Liver (tissue), 9 donors: Measurements from ENCODE around the gene ZKSCAN8. TPM values are rescaled to one million over a fixed set of nuclear protein-coding genes. Genes with fewer than 3 reads are reported as not detected.

Experiments used
- DNase-seq: peaks from one replicate; pipeline ENCODE4 v3.0.0-alpha.2; 2017; ENCODE audit warnings: low spot score
- H3K27ac ChIP-seq, 2 donors: one replicate each; pipeline ENCODE4 v1.7.0; 2013; ENCODE audit warnings: inconsistent platforms in 2 of 2, low read length in 2 of 2, control low read depth in 1 of 2, low read depth in 1 of 2, mild to moderate bottlenecking in 1 of 2
- H3K27me3 ChIP-seq, 4 donors: one replicate each; pipeline versions ENCODE4 v1.6.1 to v1.7.0; 2013; ENCODE audit warnings: low read length in 3 of 4, inconsistent platforms in 1 of 4, mild to moderate bottlenecking in 1 of 4, moderate library complexity in 1 of 4; ENCODE audit not compliant: control insufficient read depth in 4 of 4, insufficient read depth in 4 of 4
- H3K36me3 ChIP-seq, 4 donors: one replicate each; pipeline versions ENCODE4 v1.6.1 to v1.7.0; 2013; ENCODE audit warnings: low read length in 3 of 4, mild to moderate bottlenecking in 3 of 4, low read depth in 1 of 4, moderate library complexity in 1 of 4; ENCODE audit not compliant: control insufficient read depth in 4 of 4, insufficient read depth in 3 of 4
- H3K4me1 ChIP-seq, 4 donors: one replicate each; pipeline versions ENCODE4 v1.6.1 to v1.7.0; 2013; ENCODE audit warnings: low read length in 3 of 4, mild to moderate bottlenecking in 3 of 4, moderate library complexity in 1 of 4; ENCODE audit not compliant: control insufficient read depth in 4 of 4, insufficient read depth in 4 of 4
- H3K4me3 ChIP-seq, 3 donors: one replicate each; pipeline versions ENCODE4 v1.6.1 to v1.7.0; 2013; ENCODE audit warnings: low read length in 3 of 3, control low read depth in 1 of 3, low read depth in 1 of 3, mild to moderate bottlenecking in 1 of 3
- H3K9ac ChIP-seq, 2 donors: one replicate each; pipeline ENCODE4 v1.7.0; 2013; ENCODE audit warnings: low read length in 2 of 2, mild to moderate bottlenecking in 2 of 2, moderate library complexity in 2 of 2, control low read depth in 1 of 2, low read depth in 1 of 2
- H3K9me3 ChIP-seq, 4 donors: one replicate each; pipeline versions ENCODE4 v1.6.1 to v1.7.0; 2013; ENCODE audit warnings: low read length in 3 of 4; ENCODE audit not compliant: control insufficient read depth in 4 of 4
- EGR1 ChIP-seq, 2 donors: IDR thresholded peaks; 2 replicates each; pipeline ENCODE4 v1.6.1; 2016 to 2018; ENCODE audit warnings: antibody characterized with exemption in 2 of 2, low read depth in 2 of 2
- FOXA1 ChIP-seq: IDR thresholded peaks from 2 replicates; pipeline ENCODE4 v1.6.1; 2016; ENCODE audit warnings: antibody characterized with exemption
- FOXA2 ChIP-seq: IDR thresholded peaks from 2 replicates; pipeline ENCODE4 v1.6.1; 2016; ENCODE audit warnings: antibody characterized with exemption
- GABPA ChIP-seq, 2 donors: IDR thresholded peaks in 1 of 2; conservative IDR thresholded peaks in 1 of 2; 2 replicates each; pipeline ENCODE4 v1.6.1; 2016; ENCODE audit warnings: antibody characterized with exemption in 2 of 2, mild to moderate bottlenecking in 1 of 2, moderate library complexity in 1 of 2
- HNF4A ChIP-seq, 2 donors: conservative IDR thresholded peaks; 2 replicates each; pipeline ENCODE4 v1.6.1; 2016; ENCODE audit warnings: antibody characterized with exemption in 2 of 2, mild to moderate bottlenecking in 2 of 2
- HNF4G ChIP-seq: IDR thresholded peaks from 2 replicates; pipeline ENCODE4 v1.6.1; 2016; ENCODE audit warnings: antibody characterized with exemption
- JUND ChIP-seq, 2 donors: IDR thresholded peaks; 2 replicates each; pipeline ENCODE4 v1.6.1; 2016; ENCODE audit warnings: antibody characterized with exemption in 2 of 2
- NR2F2 ChIP-seq: IDR thresholded peaks from 2 replicates; pipeline ENCODE4 v1.6.1; 2016; ENCODE audit warnings: antibody characterized with exemption
- RXRA ChIP-seq, 2 donors: IDR thresholded peaks; 2 replicates each; pipeline ENCODE4 v1.6.1; 2017 to 2018; ENCODE audit warnings: antibody characterized with exemption in 2 of 2, mild to moderate bottlenecking in 1 of 2
- SP1 ChIP-seq: IDR thresholded peaks from 2 replicates; pipeline ENCODE4 v1.6.1; 2018; ENCODE audit warnings: antibody characterized with exemption, mild to moderate bottlenecking
- TAF1 ChIP-seq: conservative IDR thresholded peaks from 2 replicates; pipeline ENCODE4 v1.6.1; 2016; ENCODE audit warnings: antibody characterized with exemption, mild to moderate bottlenecking
- YY1 ChIP-seq: IDR thresholded peaks from 2 replicates; pipeline ENCODE4 v1.6.1; 2016; ENCODE audit warnings: antibody characterized with exemption, mild to moderate bottlenecking
- WGBS: extraction: QIAGEN DNeasy Blood & Tissue Kit; methylation state at CpG from one replicate; pipeline ENCODE4 v1.1.7; 2013; 5-methylcytosine and 5-hydroxymethylcytosine counted together
- polyA plus RNA-seq, 2 donors: library from polyadenylated mRNA; stranded (reverse) in 1 of 2; unstranded in 1 of 2; fragments of 200-250 nt in 1 of 2; fragments of >200 nt in 1 of 2; fragmentation: Nextera tagmentation in 1 of 2; extraction: Ambion mirVana in 1 of 2; gene quantifications; one replicate each; pipeline versions ENCODE4 v1.2.1 to v1.2.3, GENCODE V29; 2013 to 2015
- total RNA-seq, 2 donors: library from RNA; depleted of rRNA; stranded (reverse); fragments of >200 nt; gene quantifications; one replicate each; pipeline ENCODE4 v1.2.3, GENCODE V29; 2014
- TF ChIP-seq, protein P1 (sequence below): IDR thresholded peaks from 2 replicates; pipeline ENCODE4 v1.6.1; 2016; ENCODE audit warnings: antibody characterized with exemption
- TF ChIP-seq, protein P2 (sequence below): IDR thresholded peaks from 2 replicates; pipeline ENCODE4 v1.6.1; 2016; ENCODE audit warnings: antibody characterized with exemption
- TF ChIP-seq, protein P3 (sequence below): IDR thresholded peaks from 2 replicates; pipeline ENCODE4 v1.6.1; 2016; ENCODE audit warnings: antibody characterized with exemption, mild to moderate bottlenecking
- TF ChIP-seq, protein P4 (sequence below): fragments of 150-350 bp; IDR thresholded peaks from 2 replicates; pipeline ENCODE4 v1.5.1; 2017; ENCODE audit warnings: improper control_type of control experiment, low read depth, low read length; ENCODE audit not compliant: missing input control
- donor health status: healthy.
- donor health status: healthy.
- donor health status: healthy.
- donor health status: healthy.
- donor health status: healthy.

The ZKSCAN8 gene
- total and polyA plus RNA-seq, 4 donors: 2.4 to 13.4 (median 6.8) TPM

DNA sequence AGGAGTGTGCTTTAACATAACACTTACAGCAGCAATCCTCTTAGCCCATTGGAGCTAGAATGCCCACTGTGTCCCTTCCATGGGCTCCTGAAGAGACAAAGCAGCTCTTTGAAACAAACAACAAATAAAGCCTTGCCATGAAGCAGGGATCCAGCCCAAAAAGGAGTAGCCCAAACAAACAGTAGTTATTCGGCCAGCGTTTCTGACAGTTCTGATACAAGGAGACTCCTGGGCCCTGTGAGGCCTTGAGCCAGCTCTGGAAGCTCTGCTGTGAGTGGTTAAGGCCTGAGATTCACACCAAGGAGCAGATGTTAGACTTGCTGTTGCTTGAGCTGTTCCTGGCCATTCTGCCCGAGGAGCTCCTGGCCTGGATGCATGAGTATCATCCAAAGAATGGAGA lies 34.2 kb upstream of the ZKSCAN8 start:
- peaks cover 0 to 1% (median 0%) of the 10 kb centered on the region in 4 donors for H3K36me3 ChIP-seq
- no peak overlapping the region for H3K4me3 ChIP-seq
- no peak overlapping the region for H3K9ac ChIP-seq
- DNase-seq: no peak
- WGBS: 87% methylated on average over 3 of the region's 3 CpGs
- H3K27ac ChIP-seq: no peak overlapping the region
- no peaks in the 10 kb centered on the region for H3K9me3 ChIP-seq
- H3K4me1 ChIP-seq: peaks cover 0 to 9% (median 5%) of the 10 kb centered on the region in 4 donors
- H3K27me3 ChIP-seq: peaks cover 0 to 7% (median 0%) of the 10 kb centered on the region in 4 donors
- TF ChIP-seq, protein P1, sequence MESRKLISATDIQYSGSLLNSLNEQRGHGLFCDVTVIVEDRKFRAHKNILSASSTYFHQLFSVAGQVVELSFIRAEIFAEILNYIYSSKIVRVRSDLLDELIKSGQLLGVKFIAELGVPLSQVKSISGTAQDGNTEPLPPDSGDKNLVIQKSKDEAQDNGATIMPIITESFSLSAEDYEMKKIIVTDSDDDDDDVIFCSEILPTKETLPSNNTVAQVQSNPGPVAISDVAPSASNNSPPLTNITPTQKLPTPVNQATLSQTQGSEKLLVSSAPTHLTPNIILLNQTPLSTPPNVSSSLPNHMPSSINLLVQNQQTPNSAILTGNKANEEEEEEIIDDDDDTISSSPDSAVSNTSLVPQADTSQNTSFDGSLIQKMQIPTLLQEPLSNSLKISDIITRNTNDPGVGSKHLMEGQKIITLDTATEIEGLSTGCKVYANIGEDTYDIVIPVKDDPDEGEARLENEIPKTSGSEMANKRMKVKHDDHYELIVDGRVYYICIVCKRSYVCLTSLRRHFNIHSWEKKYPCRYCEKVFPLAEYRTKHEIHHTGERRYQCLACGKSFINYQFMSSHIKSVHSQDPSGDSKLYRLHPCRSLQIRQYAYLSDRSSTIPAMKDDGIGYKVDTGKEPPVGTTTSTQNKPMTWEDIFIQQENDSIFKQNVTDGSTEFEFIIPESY: no peak
- no peak for TF ChIP-seq FOXA1
- TF ChIP-seq, protein P2, sequence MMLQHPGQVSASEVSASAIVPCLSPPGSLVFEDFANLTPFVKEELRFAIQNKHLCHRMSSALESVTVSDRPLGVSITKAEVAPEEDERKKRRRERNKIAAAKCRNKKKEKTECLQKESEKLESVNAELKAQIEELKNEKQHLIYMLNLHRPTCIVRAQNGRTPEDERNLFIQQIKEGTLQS: no peak
- no peak for TF ChIP-seq YY1
- TF ChIP-seq HNF4G: no peak
- TF ChIP-seq NR2F2: no peak
- no peak for TF ChIP-seq FOXA2
- TF ChIP-seq, protein P3, sequence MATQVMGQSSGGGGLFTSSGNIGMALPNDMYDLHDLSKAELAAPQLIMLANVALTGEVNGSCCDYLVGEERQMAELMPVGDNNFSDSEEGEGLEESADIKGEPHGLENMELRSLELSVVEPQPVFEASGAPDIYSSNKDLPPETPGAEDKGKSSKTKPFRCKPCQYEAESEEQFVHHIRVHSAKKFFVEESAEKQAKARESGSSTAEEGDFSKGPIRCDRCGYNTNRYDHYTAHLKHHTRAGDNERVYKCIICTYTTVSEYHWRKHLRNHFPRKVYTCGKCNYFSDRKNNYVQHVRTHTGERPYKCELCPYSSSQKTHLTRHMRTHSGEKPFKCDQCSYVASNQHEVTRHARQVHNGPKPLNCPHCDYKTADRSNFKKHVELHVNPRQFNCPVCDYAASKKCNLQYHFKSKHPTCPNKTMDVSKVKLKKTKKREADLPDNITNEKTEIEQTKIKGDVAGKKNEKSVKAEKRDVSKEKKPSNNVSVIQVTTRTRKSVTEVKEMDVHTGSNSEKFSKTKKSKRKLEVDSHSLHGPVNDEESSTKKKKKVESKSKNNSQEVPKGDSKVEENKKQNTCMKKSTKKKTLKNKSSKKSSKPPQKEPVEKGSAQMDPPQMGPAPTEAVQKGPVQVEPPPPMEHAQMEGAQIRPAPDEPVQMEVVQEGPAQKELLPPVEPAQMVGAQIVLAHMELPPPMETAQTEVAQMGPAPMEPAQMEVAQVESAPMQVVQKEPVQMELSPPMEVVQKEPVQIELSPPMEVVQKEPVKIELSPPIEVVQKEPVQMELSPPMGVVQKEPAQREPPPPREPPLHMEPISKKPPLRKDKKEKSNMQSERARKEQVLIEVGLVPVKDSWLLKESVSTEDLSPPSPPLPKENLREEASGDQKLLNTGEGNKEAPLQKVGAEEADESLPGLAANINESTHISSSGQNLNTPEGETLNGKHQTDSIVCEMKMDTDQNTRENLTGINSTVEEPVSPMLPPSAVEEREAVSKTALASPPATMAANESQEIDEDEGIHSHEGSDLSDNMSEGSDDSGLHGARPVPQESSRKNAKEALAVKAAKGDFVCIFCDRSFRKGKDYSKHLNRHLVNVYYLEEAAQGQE: no peak
- no peak for TF ChIP-seq EGR1 (IDR thresholded peaks at IDR 0.05; ENCODE audit: low read depth in 2 of 2)
- TF ChIP-seq HNF4A (conservative IDR thresholded peaks at IDR 0.05): no peak
- TF ChIP-seq, protein P4, sequence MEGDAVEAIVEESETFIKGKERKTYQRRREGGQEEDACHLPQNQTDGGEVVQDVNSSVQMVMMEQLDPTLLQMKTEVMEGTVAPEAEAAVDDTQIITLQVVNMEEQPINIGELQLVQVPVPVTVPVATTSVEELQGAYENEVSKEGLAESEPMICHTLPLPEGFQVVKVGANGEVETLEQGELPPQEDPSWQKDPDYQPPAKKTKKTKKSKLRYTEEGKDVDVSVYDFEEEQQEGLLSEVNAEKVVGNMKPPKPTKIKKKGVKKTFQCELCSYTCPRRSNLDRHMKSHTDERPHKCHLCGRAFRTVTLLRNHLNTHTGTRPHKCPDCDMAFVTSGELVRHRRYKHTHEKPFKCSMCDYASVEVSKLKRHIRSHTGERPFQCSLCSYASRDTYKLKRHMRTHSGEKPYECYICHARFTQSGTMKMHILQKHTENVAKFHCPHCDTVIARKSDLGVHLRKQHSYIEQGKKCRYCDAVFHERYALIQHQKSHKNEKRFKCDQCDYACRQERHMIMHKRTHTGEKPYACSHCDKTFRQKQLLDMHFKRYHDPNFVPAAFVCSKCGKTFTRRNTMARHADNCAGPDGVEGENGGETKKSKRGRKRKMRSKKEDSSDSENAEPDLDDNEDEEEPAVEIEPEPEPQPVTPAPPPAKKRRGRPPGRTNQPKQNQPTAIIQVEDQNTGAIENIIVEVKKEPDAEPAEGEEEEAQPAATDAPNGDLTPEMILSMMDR: no peak
- no peak for TF ChIP-seq RXRA (IDR thresholded peaks at IDR 0.05)
- TF ChIP-seq JUND (IDR thresholded peaks at IDR 0.05): no peak
- TF ChIP-seq TAF1: no peak
- no peak for TF ChIP-seq GABPA (IDR thresholded peaks at IDR 0.05 in 1 of 2, conservative IDR thresholded peaks at IDR 0.05 in 1 of 2)
- no peak for TF ChIP-seq SP1

DNA sequence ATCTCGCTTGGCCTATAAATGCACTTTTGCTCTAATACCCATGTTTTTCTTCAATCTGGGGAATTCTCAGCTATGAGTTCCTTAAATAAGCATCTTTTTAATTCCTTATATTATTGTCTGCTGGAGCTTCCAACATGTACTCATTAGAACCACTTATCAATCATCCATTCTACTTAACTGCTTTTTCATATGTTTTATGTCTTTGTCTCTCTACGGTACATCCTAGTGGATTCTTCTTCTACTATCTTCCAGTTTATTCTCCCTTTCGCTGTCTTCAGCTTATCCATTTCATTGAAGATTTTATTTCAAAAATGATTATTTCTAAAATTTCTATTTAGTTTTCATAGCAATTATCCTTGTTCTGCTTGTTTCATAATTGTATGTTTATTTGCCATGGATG lies 29.7 kb upstream of the ZKSCAN8 start:
- no peak overlapping the region for H3K9ac ChIP-seq
- 90% methylated on average over 3 of the region's 3 CpGs for WGBS
- no peak overlapping the region for H3K27ac ChIP-seq
- peaks cover 0 to 7% (median 0%) of the 10 kb centered on the region in 4 donors for H3K27me3 ChIP-seq
- H3K4me1 ChIP-seq: no peaks in the 10 kb centered on the region
- H3K4me3 ChIP-seq: no peak overlapping the region
- peaks cover 0 to 1% (median 0%) of the 10 kb centered on the region in 4 donors for H3K9me3 ChIP-seq
- peaks cover 4 to 15% (median 9%) of the 10 kb centered on the region in 4 donors for H3K36me3 ChIP-seq
- no peak for DNase-seq
- TF ChIP-seq, protein P4: no peak
- TF ChIP-seq TAF1 (no peak), FOXA2 (no peak), YY1 (no peak), JUND (IDR thresholded peaks at IDR 0.05) (no peak), SP1 (no peak), HNF4G (no peak)
- TF ChIP-seq, protein P3: no peak
- TF ChIP-seq, protein P1: no peak
